ENCODE results near the gene WNT3A.

WNT3A gene

DNA sequence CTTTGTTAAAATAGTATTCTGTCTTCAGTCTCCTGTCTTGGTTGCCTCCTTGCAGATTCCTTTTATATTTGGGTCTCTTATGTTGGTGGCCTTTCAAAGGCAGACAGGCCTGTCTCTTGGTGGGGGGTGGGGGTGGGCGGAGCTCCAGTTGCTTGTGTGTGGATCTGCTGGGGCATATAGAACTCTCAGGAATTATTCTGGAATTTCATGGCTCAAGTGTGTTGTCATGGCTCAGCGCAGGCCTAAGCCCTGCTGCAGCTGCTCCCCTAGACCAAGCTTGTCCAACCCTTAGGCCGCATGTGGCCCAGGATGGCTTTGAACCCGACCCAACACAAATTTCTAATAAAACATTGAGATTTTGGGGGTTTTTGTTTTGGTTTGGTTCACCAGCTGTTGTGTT, 88.4 kb downstream of the WNT3A start:
- H3K27ac ChIP-seq: no peak overlapping the region
- TF ChIP-seq, protein P1, sequence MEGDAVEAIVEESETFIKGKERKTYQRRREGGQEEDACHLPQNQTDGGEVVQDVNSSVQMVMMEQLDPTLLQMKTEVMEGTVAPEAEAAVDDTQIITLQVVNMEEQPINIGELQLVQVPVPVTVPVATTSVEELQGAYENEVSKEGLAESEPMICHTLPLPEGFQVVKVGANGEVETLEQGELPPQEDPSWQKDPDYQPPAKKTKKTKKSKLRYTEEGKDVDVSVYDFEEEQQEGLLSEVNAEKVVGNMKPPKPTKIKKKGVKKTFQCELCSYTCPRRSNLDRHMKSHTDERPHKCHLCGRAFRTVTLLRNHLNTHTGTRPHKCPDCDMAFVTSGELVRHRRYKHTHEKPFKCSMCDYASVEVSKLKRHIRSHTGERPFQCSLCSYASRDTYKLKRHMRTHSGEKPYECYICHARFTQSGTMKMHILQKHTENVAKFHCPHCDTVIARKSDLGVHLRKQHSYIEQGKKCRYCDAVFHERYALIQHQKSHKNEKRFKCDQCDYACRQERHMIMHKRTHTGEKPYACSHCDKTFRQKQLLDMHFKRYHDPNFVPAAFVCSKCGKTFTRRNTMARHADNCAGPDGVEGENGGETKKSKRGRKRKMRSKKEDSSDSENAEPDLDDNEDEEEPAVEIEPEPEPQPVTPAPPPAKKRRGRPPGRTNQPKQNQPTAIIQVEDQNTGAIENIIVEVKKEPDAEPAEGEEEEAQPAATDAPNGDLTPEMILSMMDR (conservative IDR thresholded peaks at IDR 0.05): no peak
- no peak for TF ChIP-seq ZFX (IDR thresholded peaks at IDR 0.05)

DNA sequence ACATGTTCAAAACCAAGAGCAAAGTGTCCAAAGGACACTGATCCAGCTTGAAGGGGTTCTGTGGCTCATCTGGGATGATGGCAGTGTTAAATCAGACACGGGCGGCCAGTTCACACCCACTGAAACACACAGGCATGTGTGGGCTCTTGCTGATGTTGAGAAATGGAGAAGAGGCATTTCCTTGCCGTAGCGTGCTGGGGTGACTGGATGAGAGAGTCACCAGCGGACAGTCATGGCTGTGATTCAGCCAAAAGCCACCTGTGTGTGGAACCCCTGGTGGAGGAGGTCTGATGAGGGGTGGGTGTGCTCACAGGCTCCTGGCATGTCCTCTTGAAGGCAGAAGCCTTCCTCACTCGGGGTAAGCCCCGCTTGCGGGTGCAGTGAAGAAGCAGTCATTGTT, 89.1 kb downstream of the WNT3A start:
- TF ChIP-seq, protein P1 (conservative IDR thresholded peaks at IDR 0.05): no peak
- no peak for TF ChIP-seq ZFX (IDR thresholded peaks at IDR 0.05)
- H3K27ac ChIP-seq: no peak overlapping the region

DNA sequence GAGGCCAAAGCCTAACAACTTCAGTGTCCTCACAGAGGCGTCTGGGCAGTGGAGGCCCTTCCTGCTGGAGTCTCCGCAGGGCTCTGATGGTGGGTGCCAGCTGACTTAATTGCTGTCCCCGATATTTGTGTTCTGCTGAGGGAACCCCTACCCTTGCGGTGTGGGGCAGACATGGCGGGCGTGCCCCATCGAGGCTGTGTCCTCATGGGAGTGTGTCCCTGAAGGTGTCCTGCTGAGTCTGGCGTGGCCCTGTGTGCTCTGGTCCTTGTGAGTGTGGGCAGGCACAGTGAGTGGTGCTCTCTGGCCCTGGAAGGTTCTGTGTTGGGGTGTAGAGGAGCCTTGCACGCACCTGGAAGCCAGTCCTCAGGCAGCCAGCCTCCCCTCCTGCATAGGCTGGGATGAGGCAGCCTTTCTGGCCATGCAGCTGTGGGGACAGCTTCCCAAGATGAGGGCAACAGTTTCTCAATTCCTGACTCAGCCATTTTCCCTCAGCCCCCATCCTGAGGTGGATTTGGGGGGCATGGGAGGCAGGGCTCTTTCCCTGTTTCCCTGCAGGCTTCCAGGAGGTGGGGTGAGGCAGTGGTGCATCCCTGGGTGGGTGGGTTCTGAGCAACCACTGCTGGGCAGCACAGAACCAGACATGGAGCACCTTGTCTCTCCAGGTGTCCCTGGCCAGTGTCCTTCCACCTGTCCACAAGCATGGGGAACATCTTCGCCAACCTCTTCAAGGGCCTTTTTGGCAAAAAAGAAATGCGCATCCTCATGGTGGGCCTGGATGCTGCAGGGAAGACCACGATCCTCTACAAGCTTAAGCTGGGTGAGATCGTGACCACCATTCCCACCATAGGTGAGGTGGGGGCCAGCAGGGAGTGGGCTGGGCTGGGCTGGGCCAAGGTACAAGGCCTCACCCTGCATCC, 89.9 kb downstream of the WNT3A start:
- TF ChIP-seq, protein P1 (conservative IDR thresholded peaks at IDR 0.05): no peak
- TF ChIP-seq ZFX (IDR thresholded peaks at IDR 0.05): no peak

DNA sequence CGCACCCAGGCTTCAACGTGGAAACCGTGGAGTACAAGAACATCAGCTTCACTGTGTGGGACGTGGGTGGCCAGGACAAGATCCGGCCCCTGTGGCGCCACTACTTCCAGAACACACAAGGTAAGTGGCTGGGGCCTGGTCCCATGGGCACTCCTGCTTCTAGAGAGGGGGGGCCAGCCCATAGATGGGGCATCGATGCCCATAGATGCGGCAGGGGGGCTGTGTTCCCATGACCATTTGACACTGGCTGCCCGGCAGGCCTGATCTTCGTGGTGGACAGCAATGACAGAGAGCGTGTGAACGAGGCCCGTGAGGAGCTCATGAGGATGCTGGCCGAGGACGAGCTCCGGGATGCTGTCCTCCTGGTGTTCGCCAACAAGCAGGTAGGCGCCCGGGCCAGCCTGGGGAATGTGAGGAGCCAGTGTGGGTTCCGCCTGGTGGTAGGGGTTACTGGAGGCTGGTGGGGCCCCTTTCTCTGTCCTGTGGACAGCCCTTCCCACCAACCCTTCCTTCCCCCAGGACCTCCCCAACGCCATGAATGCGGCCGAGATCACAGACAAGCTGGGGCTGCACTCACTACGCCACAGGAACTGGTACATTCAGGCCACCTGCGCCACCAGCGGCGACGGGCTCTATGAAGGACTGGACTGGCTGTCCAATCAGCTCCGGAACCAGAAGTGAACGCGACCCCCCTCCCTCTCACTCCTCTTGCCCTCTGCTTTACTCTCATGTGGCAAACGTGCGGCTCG, 90.7 kb downstream of the WNT3A start:
- TF ChIP-seq, protein P1 (conservative IDR thresholded peaks at IDR 0.05): no peak
- no peak for TF ChIP-seq ZFX (IDR thresholded peaks at IDR 0.05)
- H3K27ac ChIP-seq: no peak overlapping the region

More for the DNA sequence above, 89.9 kb downstream of the WNT3A start:
- no peak overlapping the region for H3K27ac ChIP-seq

DNA sequence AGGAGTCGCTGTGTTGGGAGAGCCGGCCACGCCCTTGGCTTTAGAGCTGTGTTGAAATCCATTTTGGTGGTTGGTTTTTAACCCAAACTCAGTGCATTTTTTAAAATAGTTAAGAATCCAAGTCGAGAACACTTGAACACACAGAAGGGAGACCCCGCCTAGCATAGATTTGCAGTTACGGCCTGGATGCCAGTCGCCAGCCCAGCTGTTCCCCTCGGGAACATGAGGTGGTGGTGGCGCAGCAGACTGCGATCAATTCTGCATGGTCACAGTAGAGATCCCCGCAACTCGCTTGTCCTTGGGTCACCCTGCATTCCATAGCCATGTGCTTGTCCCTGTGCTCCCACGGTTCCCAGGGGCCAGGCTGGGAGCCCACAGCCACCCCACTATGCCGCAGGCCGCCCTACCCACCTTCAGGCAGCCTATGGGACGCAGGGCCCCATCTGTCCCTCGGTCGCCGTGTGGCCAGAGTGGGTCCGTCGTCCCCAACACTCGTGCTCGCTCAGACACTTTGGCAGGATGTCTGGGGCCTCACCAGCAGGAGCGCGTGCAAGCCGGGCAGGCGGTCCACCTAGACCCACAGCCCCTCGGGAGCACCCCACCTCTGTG, 91.6 kb downstream of the WNT3A start:
- H3K27ac ChIP-seq: no peak overlapping the region
- no peak for TF ChIP-seq ZFX (IDR thresholded peaks at IDR 0.05)
- TF ChIP-seq, protein P1 (conservative IDR thresholded peaks at IDR 0.05): no peak

DNA sequence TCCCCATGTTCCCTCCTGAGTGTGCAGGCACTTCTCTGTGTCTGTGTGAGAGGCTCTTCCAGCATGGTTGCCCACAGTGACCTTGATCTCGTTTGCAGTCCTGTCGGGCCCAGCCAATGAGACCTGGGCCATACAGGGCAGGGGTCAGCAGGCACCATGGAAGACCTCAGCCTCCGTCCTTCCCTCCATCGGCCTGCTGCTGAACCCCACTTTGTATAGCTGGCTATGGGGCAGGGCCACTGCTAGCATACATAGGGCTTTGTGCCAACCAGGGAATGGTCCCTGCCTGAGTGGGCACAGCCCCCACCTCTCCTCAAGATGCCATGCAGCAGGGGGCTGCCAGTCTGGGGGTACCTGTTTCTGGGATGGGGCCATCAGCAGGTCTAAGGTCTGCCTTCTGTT, 92.5 kb downstream of the WNT3A start:
- no peak overlapping the region for H3K27ac ChIP-seq
- TF ChIP-seq, protein P1 (conservative IDR thresholded peaks at IDR 0.05): no peak
- no peak for TF ChIP-seq ZFX (IDR thresholded peaks at IDR 0.05)

All from C4-2B (cell line).